Upper lobe of right lung (tissue), 1 donor: Measurements from ENCODE around the gene NOTCH2. TPM values are rescaled to one million over a fixed set of nuclear protein-coding genes. Genes with fewer than 3 reads are reported as not detected.

Experiments used
- ATAC-seq: fragments of 200-7000 bp; cut with Tn5 transposase; one replicate; pipeline ENCODE4 v1.9.1; 2020; ENCODE audit warnings: mild to moderate bottlenecking, moderate library complexity
- DNase-seq: peaks from one replicate; pipeline ENCODE4 v3.0.0-alpha.2; 2020
- H3K27ac ChIP-seq: fragments of 200-600 bp; one replicate; pipeline ENCODE4 v1.8.0; 2022
- H3K27me3 ChIP-seq: fragments of 200-600 bp; one replicate; pipeline ENCODE4 v1.8.0; 2022; ENCODE audit warnings: mild to moderate bottlenecking
- H3K36me3 ChIP-seq: fragments of 200-600 bp; one replicate; pipeline ENCODE4 v1.8.0; 2022
- H3K4me1 ChIP-seq: fragments of 200-600 bp; one replicate; pipeline ENCODE4 v1.8.0; 2022
- H3K4me3 ChIP-seq: fragments of 200-600 bp; one replicate; pipeline ENCODE4 v1.8.0; 2022; ENCODE audit warnings: mild to moderate bottlenecking
- H3K9me3 ChIP-seq: fragments of 200-600 bp; one replicate; pipeline ENCODE4 v1.8.0; 2022
- CTCF ChIP-seq: fragments of 200-600 bp; IDR thresholded peaks from one replicate; pipeline ENCODE4 v1.8.0; 2022; ENCODE audit warnings: antibody characterized with exemption
- intact Hi-C: fragments of 100-400 bp; cut with DNase I; formaldehyde crosslinking; loops from one replicate; pipeline ENCODE4 v1.11.0; 2022
- total RNA-seq: library from RNA; stranded (reverse); fragmentation: NEBNext Ultra II Directional; extraction: Animal tissue kit (Norgen Biotek cat#: 25700); gene quantifications from one replicate; pipeline ENCODE4 v1.2.1, GENCODE V29; 2021
- donor health status: DM: no; HTN: yes; CAD: no; lungs with severe emphysema.

The NOTCH2 gene
- total RNA-seq, 1 donor from 2014 or later: 97.3 TPM

- intact Hi-C loops: no loop called here
- Histone ChIP-seq H3K4me3 (no peak overlapping the region), H3K9me3 (no peaks in the 10 kb centered on the region), H3K27ac (no peak overlapping the region), H3K36me3 (no peaks in the 10 kb centered on the region), H3K4me1 (no peaks in the 10 kb centered on the region), H3K27me3 (no peaks in the 10 kb centered on the region)
- DNase-seq (no peak), ATAC-seq (no peak)
- no peak for TF ChIP-seq CTCF
Measured at GRCh38 chr1:119903443-119903835, 166.0 kb downstream of the NOTCH2 start.

- H3K27me3 ChIP-seq: no peaks in the 10 kb centered on the region
- H3K27ac ChIP-seq: no peak overlapping the region
- DNase-seq (no peak), ATAC-seq (no peak)
- intact Hi-C loops: no loop called here
- no peaks in the 10 kb centered on the region for H3K9me3 ChIP-seq
- H3K36me3 ChIP-seq: no peaks in the 10 kb centered on the region
- TF ChIP-seq CTCF: no peak
- H3K4me3 ChIP-seq: no peak overlapping the region
- H3K4me1 ChIP-seq: no peaks in the 10 kb centered on the region
Measured at GRCh38 chr1:119902775-119903442, 166.6 kb downstream of the NOTCH2 start.

- TF ChIP-seq CTCF: no peak
- H3K27me3 ChIP-seq: no peaks in the 10 kb centered on the region
- intact Hi-C loops: no loop called here
Measured at GRCh38 chr1:119898981-119899720, 170.3 kb downstream of the NOTCH2 start.

GRCh38 chr1:119898530-119898929 lies 170.9 kb downstream of the NOTCH2 start:
- no peaks in the 10 kb centered on the region for H3K4me1 ChIP-seq
- H3K27ac ChIP-seq: no peak overlapping the region
- DNase-seq (no peak), ATAC-seq (no peak)
- H3K27me3 ChIP-seq: no peaks in the 10 kb centered on the region
- no peak for TF ChIP-seq CTCF
- H3K9me3 ChIP-seq: no peaks in the 10 kb centered on the region
- H3K36me3 ChIP-seq: no peaks in the 10 kb centered on the region
- H3K4me3 ChIP-seq: no peak overlapping the region
- intact Hi-C loops: no loop called here

More at GRCh38 chr1:119898981-119899720, 170.3 kb downstream of the NOTCH2 start:
- Histone ChIP-seq H3K36me3 (no peaks in the 10 kb centered on the region), H3K4me1 (no peaks in the 10 kb centered on the region), H3K4me3 (no peak overlapping the region), H3K9me3 (no peaks in the 10 kb centered on the region), H3K27ac (no peak overlapping the region)
- ATAC-seq (no peak), DNase-seq (no peak)

- Histone ChIP-seq H3K27me3 (no peaks in the 10 kb centered on the region), H3K36me3 (no peaks in the 10 kb centered on the region), H3K9me3 (no peaks in the 10 kb centered on the region), H3K4me3 (no peak within 1 kb of the TSS), H3K4me1 (no peaks in the 10 kb centered on the region), H3K27ac (no peak within 1 kb of the TSS)
- intact Hi-C loops: no loop called here
- no peak for DNase-seq
- no peak for ATAC-seq
- TF ChIP-seq CTCF: no peak
Measured at GRCh38 chr1:119896303-119896702, 173.2 kb downstream of the NOTCH2 start, which contains the start of gene ADAM30. ADAM30 (minus strand) TSS chr1:119896515; CDS start chr1:119896336, 179 bp downstream.
